Measurements from ENCODE around the gene TBC1D22A.

TBC1D22A gene

DNA sequence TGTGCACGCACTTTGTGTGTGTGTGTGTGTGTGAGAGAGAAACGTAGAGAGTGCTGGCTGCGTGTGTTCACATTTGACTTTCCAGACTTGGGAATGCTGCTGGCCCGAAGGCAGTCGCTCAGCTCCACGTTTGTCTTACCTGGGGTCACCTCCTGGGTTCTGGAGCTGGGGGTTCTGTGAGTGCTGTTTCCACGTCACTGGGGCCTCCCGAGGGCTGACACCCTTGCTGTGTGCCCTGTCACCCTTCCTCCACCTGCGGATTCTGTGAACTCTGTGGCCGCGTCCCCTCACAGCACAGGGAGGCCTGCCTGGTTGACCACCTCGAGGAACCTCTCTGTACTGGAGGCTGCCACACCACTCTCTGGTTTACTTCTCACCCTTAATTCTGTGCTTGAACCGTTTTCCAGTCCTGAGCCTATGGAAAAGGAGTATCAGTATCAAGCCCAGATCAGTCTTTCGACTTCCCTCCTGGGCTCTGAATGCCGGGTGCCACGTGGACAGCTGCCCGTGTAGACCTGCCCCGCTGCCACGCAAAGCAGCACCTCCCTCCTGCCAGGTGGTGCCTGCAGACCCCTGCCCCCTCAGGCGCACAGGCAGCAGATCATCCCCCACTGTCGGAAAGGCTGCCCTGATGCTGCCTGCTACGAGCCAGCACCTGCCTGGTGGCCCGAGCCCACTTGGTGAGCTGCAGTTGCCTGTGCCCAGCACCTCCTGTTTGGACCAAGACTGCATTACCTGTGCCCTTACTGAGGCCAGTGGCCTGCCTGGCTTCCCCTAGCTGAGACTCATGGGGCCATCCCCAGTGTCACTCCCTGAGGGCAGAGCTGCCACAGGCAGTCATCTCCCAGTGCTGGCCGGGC lies 233.3 kb downstream of the TBC1D22A start:
- no peak for DNase-seq (ENCODE audit: low spot score)

DNA sequence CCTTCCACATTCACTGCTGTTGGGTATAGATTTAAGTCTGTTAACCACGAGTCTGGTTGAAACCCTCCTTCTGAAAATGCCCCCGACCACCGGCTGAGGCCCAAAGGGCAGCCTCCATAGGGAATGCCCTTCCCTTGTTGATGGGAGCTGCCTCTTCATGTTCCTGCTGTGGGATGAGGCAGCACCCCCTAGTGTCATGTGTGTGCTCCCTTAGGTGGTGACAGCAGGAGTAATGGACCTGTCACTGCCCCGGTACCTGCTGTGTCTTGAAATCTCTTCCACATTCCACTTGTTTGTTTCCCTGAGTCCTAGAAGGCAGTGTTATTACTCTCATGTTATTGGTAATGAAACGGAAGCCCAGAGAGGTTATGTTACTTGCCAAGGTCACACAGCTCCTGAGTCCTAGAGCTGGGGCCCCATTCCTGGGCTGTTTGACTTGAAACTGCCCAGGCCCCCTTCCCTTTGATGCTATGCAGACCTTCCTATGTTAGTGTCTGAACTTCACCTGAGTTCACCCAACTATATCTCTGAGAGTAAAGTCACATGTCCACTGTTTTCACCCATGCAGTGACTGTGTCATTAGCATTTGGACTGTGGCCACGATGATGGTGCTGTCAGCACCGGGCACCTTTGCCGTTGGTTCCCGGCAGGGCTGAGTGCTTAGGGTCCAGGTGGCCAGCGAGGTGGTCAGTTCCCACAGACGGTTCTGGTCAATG lies 234.3 kb downstream of the TBC1D22A start:
- no peak for DNase-seq (ENCODE audit: low spot score)

DNA sequence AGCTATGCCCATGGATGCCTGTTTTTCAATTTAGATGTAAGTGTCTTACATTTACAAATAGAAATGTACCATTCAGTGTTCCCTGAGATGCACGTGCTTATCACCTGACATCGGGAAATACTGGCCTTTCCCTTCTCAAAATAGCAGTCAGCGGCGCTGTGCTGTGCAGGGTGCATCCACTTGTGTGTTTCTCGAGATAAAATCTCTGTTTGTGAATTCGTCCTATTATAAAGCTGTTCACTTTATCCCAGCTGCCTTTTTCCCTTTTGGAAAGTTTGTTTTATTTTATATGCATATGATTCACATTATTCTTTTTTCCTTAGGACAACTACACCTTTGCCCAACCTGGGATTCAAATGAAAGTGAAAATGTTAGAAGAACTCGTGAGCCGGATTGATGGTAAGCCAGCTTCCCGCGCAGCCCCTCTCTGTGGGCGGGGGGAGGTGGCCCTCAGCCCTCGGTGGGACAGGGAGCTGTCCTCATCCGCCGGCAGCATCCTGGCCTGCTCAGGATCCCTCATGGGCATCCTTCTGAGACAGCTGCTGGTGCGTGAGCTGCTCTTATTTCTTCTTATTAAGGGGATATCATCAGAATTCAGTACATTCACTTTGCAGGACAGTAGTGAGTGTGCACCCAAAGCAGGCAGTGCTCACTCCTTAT lies 235.0 kb downstream of the TBC1D22A start:
- no peak for DNase-seq (ENCODE audit: low spot score)

DNA sequence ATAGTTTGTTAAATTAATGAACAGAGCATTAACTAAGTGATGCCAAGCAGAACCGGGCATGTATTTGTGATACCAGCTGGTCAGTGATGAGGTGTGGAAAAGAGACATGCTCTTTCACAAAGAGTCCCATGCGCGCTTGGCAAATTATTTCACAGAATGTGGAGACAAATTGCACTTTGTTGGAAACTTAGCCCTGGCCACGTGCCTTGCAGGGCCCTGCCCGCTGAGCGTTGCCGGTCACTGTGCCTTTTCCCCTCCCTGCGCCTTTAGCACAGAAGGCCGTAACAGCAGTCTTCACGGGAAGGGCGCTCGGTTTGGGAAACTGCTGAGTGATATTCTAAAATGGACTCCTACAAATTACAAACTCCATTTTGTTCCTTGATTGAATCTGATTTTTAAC lies 235.9 kb downstream of the TBC1D22A start:
- no peak for DNase-seq (ENCODE audit: low spot score)

DNA sequence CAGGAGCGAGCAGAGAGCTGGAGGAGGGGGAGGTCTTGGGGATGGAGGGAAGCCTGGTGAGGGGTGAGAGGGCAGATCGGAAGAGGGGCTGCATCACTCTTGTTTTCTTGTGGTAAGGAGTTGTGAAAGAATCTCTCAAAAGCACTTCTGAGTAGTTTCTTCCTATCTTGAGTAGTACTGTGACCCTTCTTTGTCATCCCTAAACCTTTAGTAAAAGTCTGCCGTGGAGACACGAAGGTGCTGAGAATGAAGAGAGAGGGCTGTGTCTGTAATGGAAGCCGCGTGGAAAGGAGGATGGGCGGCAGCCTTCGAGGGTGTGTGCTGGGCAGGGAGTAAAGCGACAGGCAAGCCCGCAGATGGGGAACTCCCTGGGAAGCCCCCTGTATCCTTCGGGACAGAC lies 237.8 kb downstream of the TBC1D22A start:
- DNase-seq (ENCODE audit: low spot score) = no peak

DNA sequence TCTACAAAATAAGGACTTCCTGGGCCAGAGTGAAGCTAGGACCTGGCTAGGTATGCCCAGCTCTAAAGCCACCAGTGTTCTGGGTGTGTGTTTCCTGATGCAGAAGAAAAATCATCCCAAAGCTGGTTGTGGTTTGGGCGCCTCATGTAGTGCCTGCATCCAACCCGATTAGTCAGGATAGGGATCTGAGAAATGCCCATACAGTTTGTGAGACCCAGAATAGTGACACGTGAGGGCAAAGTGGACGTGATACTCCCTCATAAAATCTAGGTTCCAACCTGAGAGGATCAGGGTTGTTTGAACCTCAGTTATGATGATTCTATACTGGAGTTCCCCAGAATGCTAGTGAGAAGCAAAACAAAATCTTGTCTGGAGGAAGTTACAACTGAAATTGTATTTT lies 238.4 kb downstream of the TBC1D22A start:
- no peak for DNase-seq (ENCODE audit: low spot score)

DNA sequence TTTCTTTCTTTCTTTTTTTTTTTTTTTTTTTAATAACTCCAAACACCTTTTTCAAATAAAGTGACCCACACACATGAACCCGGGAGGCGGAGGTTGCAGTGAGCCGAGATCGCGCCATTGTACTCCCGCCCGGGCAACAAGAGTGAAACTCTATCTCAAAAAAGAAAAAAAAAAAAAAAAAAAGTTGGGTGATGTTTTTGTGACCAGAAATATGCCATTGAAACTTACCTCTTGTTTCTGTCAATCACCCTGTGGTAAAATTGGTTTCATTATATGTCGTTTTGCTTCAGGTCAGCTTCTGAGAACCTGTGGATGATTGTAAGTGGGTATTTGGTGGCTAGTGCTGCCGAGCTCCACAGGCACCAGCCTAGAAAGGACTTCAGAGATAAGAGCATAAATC lies 238.8 kb downstream of the TBC1D22A start:
- DNase-seq (ENCODE audit: low spot score) = no peak

DNA sequence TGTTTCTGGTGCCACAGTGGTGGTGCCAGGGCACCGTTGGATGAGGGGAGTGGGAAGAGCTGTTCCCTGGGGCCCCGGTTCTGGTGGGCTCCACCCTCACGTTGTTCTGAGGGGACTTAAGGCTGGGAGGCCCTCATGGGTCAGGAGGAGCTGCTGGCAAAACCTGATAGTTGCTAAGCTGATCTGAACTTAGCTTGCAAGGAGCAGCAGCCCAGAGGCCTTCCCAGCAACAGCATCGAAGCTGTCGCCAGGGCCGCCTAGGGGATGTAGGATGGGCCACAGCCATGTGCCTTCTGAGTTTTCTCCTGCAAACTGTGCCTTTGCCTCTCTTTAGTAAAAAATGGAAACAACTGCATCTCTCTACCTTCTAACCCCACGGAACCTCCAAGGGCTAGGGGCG lies 240.2 kb downstream of the TBC1D22A start:
- no peak for DNase-seq (ENCODE audit: low spot score)

DNA sequence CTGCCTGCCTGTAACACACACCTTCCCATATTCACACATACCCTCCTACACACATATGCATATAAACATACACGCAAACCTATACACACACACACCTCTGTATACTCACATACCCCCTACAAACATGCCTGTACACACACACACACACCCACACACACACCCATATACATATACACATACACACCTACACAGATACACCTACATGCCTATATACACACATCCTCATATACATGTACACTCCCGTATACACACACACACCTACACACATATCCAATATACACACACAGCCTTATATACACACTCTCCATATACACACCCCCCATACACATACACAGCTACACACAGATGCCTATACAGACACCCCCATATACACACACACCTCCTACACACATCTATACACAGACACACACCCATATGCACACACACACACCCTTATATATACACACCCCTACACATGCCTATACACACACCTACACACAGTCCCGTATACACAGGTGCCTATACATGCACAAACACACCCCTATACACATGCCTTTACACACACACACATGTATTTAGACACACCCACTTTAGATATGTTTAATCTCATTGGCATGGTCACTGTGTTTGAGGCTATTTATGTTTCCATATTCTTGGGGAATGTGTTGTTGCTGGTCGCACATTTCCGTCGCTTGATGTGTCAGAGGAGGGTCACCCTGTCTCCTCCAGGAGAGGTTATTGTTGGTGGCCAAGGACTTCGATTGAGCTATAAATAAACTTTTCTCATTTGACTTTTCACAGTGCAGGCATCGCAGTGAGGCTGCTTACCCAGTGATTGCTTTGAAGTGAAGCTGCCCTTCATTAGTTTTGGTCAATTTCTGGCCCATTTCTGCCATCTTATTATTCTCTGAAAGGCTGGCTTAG lies 243.3 kb downstream of the TBC1D22A start:
- no peak for DNase-seq (ENCODE audit: low spot score)

DNA sequence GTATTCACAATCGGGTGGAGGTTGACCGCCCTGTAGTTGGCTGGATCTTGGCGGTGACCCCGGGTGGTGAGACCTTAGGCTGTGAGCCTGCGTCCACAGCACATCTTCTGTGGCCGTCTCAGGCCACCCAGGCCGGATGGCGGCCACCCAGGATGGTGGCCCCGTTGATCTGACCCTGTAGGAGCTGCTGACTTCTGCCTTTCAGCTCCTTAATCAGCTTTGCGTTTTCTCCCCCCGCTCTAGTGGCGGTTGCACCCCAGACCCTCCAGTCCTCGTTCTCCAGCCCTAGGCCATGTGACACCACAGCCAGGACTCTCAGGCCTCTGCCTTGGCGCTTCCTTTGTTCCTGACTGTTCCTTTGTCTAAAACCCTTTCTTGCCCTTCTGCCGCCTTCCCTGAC lies 244.0 kb downstream of the TBC1D22A start:
- DNase-seq (ENCODE audit: low spot score) = no peak

DNA sequence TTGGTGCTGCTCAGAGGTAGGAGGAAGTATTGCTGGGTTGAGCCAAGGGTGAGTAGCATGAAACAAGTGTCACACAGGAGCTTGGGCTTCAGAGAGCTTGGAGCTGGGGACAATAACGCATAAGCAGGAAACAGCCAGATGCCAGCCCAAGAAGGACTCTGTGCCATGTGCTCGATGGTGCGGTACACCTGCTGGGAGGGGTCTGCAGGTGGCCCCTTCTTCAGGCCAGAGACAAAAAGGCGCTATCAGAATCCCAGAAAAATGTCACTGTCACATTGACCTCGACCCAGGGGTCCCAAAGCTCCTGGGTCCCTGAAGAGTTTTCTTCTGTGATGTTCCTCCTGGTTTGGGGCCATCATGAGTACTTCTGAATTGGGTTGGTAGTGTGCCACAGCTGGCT lies 244.4 kb downstream of the TBC1D22A start:
- no peak for DNase-seq (ENCODE audit: low spot score)

DNA sequence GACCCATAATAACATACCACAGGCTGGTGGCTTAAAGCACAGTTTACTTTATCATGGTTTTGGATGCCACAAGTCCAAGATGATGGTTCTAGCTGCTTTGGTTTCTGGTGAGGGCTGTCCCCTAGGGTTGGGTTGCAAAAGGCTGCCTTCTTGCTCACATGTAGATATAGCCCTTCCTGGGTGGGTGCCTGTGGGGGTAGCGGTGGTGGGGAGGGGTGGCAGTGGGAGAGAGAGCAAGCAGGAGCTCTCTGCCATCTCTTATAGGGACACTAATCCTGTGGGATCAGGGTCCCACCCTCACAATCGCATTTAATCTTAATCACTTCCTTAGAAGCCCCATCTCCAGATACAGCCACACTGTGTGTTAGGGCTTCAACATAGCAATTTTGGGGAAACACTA lies 245.0 kb downstream of the TBC1D22A start:
- DNase-seq (ENCODE audit: low spot score) = no peak

DNA sequence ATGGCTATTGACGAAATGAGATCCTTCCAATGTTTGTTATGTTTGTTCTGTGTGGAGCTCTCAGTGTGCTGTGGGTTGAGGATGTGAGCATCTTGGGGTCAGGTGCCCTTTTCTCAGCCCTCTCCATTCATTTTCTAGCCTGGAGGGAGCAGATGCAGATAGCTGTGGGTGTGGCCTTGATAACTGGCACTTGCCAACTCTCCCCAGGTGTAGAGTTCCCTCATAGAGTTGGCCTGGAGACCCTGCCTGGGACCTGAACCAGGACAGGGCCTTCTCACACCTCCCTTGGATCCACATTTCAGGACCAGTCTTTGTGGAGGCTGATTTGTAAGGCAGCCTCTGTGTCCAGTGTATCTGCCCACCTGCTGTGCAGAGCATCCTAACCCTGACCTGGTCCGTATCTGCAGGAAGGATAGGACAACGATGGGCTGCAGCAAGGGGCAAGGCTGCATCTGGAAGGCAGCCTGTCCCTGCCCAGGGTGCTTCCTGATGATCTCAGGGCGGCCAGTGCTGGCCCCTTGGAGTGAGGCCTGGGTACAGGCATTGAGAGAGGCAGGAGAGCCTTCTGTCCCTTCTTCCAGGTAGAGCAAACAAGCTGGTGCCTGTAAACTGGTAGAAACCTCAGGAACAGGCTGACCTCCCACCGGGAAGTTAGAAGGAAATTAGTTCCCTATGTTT lies 245.9 kb downstream of the TBC1D22A start:
- DNase-seq (ENCODE audit: low spot score) = no peak

DNA sequence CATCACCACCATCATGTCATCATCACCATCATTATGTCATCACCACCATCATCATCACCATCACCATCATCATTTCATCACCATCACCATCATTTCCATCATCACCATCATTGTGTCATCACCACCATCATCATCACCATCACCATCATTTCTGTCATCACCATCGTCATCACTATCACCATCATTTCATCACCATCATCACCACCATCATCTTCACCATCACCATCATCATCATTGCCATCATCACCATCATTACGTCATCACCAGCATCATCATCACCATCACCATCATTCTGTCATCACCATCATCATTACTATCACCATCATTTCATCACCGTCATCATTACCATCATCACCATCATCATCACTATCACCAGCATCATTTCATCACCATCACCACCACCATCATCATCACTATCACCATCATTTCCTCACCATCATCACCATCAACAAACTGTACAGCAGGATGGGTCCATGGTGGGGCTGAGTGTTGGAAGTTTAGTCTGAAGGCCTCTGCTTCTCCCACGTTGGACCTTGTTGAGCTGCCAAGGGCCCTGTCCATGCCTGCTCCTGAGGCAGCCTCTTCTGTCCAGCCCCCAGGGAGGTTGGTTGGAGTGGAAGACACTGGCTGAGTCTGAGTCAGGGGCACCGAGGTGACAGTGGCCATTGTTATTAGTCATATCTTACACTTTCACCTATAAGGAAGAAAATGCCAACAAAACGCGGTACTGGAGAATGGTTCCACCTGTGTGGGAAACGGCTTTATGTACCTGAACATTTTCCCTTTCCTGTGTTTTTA lies 247.1 kb downstream of the TBC1D22A start:
- DNase-seq (ENCODE audit: low spot score) = no peak

DNA sequence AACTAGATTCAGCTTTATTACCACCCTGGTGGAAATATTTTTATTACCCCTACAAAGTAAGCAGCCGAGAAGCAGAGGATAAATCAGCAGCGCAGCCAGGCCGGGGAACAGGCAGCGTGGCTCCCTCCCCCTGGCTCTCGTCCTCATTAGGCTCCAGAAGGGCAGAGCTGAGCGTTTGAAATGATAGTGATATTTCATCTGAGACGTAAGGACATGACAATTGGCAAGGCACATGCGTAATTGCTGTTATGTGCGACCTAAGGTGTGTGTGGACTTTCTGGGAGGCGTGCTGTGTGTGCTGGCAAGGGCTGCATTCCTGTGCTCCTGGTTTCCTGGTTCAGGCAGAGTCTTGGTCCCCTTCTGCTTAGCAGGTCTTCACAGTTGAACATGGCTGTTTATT lies 247.8 kb downstream of the TBC1D22A start:
- DNase-seq (ENCODE audit: low spot score) = no peak

DNA sequence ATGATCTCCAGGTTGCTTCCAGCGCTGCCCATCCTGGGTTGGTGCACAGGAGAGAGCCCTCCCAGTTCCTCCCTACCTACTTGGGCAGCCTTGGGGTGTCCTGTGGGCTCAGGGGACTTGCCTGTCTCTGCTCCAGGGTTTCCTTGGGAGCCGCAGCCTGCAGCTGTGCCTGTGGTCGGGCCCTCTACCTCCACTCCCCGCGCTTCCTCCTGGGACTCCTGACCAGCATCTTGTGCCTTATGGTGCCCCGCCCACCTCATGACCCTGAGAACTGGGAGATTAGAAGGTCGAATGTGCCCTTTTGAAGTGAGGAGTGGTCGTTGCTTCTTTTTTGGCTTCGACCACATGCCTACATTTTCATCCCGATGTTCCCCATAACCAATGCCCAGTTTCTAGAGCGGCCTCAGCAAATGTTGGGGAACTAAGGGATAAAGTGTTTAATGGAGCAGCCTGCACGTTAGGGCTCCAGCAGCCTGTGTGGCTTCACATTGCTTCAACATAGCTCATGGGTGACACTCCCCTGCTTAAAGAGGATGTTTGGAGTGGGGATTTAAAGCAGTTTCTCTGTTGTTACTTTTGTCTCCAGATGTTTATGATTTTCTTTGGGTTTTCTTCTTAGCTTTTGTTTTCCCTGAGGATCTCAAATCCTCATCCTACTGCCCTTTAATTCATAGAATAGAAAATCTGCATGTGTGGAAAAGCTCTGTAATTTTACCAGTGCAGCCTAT lies 248.8 kb downstream of the TBC1D22A start:
- no peak for DNase-seq (ENCODE audit: low spot score)

DNA sequence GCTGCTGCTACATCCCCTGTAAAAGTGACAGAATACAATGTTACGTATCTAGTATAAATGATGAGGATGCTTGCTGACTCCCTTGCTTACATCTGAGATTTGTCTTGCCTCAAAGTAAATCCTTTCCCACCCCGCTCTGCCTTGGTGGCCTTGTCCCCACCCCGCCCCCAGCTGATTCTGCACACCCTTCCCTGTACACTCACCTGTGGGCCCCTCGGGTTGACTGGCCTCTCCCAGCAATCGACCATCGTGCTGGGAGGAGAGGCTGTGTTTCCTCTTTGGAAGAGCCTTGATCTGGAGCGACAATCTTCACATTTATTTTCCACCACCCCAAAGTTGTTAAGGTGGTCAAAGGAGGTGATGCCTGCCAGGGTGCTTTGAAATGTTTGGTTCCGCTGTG lies 249.4 kb downstream of the TBC1D22A start:
- no peak for DNase-seq (ENCODE audit: low spot score)

DNA sequence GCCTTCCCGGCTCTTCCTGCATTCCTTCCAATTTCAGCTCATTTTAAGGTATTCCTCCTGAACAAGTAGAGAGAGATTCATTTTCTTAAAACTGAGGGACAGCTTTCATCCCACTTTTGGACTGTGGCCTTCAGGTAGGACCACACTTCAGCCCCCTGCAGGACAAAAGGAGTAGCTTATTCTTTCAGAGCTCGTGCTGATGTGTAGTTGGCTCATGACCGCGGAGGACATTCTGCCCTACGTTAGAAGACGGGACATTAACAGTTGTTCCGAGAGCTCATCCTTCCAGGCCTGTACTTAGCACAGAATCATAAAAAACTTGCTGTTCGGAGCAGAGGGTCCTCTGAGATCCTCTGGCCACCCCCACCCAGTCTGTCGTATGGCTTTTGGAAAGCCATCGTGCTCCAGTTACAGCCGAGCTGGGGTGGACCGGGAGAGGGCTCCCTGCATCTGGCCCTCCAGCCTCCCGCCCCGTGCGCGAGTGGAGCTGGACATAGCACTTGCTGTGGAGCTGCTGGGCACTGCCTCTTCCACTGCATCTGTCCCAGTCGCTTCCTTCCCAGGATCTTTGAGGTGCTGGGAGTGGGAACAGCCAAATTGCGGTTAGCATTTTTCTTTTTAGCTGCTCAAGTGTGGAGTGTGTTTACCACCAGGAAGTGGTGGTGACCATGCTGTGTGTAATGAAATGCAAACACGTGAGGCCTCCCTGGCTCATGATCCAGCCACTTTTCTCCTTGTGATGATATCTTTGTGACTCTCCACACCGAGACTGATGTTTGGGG lies 250.3 kb downstream of the TBC1D22A start:
- DNase-seq (ENCODE audit: low spot score) = no peak

Data from globus pallidus (tissue), 1 donor.